ENCODE measurements around the gene SLC39A7.

Gene SLC39A7

DNA sequence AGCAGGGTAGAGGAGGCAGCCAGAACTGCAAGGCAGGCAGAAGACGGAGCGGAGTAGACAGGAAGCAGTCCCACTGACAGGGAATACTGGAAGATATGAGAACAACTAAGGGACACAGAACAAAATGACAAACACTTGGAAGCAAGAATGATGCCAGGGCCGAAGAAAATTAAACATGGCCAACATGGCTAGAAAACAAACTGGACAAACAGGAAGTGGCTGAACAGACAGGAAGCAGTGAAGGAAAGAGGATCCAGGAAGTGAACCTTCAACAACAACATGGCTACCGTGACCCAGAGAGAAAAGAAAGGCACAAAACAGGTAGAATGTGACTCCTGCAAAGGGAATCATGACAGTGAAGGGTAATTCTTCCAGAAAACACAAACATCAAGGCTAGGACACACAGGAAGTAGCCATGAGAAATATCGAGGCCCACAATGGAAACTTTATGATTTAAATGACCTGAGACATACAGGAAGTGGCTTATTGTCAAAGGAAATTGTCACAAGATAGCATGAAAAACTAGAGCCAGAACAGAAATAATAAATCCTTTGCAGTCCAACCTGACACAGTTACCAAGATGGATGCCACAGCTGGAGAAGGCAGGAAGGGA lies 17.5 kb upstream of the SLC39A7 start:
- Histone ChIP-seq H3K27ac (no peak overlapping the region), H3K79me2 (no peaks in the 10 kb centered on the region)

DNA sequence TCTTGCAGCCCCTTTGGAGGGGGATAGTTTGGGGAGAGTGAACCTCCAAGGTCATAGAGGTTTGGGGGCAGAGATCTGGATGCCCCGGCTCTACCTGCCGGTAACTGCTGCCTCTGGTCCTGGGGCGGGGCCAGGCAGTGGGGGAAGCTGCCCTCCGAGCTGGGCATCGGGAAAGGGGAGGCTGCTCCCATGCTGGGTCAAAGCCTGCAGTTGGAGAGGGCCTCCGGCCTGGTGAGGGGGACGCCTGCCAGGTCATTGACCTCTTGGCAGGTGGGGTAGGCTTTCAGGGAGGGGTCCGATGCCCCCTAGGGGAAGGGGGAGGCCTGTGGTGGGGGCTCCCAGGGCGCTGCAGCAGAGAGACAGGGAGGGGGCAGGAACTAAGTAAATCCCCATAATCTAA lies 15.5 kb upstream of the SLC39A7 start:
- H2AFZ ChIP-seq: no peak overlapping the region
- H3K79me2 ChIP-seq: no peaks in the 10 kb centered on the region
- no peaks in the 10 kb centered on the region for H3K9me3 ChIP-seq (ENCODE audit: control insufficient read depth, low read length)
- no peaks in the 10 kb centered on the region for H3K27me3 ChIP-seq (ENCODE audit: control insufficient read depth, insufficient read depth, low read length)
- no peak overlapping the region for H3K9ac ChIP-seq
- H3K4me2 ChIP-seq (ENCODE audit: low read length): no peak overlapping the region
- H3K27ac ChIP-seq: no peak overlapping the region
- H3K4me3 ChIP-seq (ENCODE audit: low read depth, low read length): no peak overlapping the region
- TF ChIP-seq, protein P1, sequence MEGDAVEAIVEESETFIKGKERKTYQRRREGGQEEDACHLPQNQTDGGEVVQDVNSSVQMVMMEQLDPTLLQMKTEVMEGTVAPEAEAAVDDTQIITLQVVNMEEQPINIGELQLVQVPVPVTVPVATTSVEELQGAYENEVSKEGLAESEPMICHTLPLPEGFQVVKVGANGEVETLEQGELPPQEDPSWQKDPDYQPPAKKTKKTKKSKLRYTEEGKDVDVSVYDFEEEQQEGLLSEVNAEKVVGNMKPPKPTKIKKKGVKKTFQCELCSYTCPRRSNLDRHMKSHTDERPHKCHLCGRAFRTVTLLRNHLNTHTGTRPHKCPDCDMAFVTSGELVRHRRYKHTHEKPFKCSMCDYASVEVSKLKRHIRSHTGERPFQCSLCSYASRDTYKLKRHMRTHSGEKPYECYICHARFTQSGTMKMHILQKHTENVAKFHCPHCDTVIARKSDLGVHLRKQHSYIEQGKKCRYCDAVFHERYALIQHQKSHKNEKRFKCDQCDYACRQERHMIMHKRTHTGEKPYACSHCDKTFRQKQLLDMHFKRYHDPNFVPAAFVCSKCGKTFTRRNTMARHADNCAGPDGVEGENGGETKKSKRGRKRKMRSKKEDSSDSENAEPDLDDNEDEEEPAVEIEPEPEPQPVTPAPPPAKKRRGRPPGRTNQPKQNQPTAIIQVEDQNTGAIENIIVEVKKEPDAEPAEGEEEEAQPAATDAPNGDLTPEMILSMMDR (IDR thresholded peaks at IDR 0.05): no peak
- peaks cover under 1% of the 10 kb centered on the region for H3K4me1 ChIP-seq
- H3K36me3 ChIP-seq (ENCODE audit: control insufficient read depth, insufficient read depth, low read length): no peaks in the 10 kb centered on the region

More for the DNA sequence above, 17.5 kb upstream of the SLC39A7 start:
- Histone ChIP-seq H3K4me1 (peaks cover 5% of the 10 kb centered on the region), H3K4me2 (ENCODE audit: low read length) (no peak overlapping the region), H2AFZ (peak overlapping the region; percentile 53), H3K36me3 (ENCODE audit: control insufficient read depth, insufficient read depth, low read length) (no peaks in the 10 kb centered on the region), H3K9ac (no peak overlapping the region), H3K4me3 (ENCODE audit: low read depth, low read length) (no peak overlapping the region), H3K9me3 (ENCODE audit: control insufficient read depth, low read length) (no peaks in the 10 kb centered on the region), H3K27me3 (ENCODE audit: control insufficient read depth, insufficient read depth, low read length) (no peaks in the 10 kb centered on the region)
- TF ChIP-seq, protein P1 (IDR thresholded peaks at IDR 0.05): no peak

DNA sequence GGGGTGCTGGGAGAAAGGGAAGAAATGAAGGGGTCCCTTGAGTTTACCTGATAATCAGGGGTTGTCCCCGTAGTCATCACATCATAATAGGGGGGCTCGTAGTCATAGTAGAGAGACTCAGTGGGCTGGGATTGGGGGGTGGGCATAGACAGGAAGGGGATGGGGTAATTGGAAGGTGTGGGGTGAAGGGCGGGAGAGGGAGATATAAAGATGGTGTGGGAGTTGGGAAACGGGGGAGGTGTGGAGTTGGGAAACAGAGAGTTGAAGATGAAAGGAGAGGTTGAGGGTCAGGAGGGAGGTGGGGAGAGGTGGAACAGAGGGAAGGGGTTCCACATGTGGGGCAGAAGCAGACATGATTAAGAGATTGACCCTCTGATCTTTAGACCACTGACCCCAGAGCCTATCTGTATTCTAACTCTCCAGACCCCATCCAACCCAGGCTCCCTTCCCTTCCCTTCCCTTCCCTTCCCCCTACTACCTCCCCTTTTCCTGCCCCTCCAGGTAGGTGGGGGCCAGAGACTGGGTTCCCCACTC lies 14.9 kb upstream of the SLC39A7 start:
- no peak overlapping the region for H3K9ac ChIP-seq
- no peak overlapping the region for H3K4me2 ChIP-seq (ENCODE audit: low read length)
- no peaks in the 10 kb centered on the region for H3K9me3 ChIP-seq (ENCODE audit: control insufficient read depth, low read length)
- H3K4me1 ChIP-seq: no peaks in the 10 kb centered on the region
- no peaks in the 10 kb centered on the region for H3K36me3 ChIP-seq (ENCODE audit: control insufficient read depth, insufficient read depth, low read length)
- H2AFZ ChIP-seq: no peak overlapping the region
- H3K79me2 ChIP-seq: no peaks in the 10 kb centered on the region
- no peak overlapping the region for H3K4me3 ChIP-seq (ENCODE audit: low read depth, low read length)
- no peaks in the 10 kb centered on the region for H3K27me3 ChIP-seq (ENCODE audit: control insufficient read depth, insufficient read depth, low read length)
- TF ChIP-seq, protein P1 (IDR thresholded peaks at IDR 0.05): no peak
- no peak overlapping the region for H3K27ac ChIP-seq

DNA sequence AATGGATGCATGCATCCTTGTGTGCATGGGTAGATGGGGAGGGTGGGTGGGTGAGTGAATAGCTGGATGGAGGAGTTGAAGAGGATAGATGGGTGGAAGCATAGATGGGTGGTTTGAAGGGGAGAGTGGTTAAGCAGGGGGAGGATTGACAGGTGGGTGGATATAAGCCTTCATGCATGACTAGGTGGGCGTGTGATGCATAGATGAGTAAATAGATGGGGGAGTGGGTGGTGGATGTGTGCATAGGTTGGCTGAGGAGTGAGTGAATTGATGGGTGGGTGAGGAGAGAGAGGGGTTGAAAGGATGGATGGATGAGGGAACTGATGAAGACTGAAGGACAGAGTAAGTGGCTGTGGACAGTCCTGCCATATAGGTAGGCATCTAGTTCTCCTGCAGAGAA lies 12.9 kb upstream of the SLC39A7 start:
- no peaks in the 10 kb centered on the region for H3K27me3 ChIP-seq (ENCODE audit: control insufficient read depth, insufficient read depth, low read length)
- no peak overlapping the region for H3K9ac ChIP-seq
- TF ChIP-seq, protein P1 (IDR thresholded peaks at IDR 0.05): no peak
- H3K9me3 ChIP-seq (ENCODE audit: control insufficient read depth, low read length): no peaks in the 10 kb centered on the region
- no peaks in the 10 kb centered on the region for H3K36me3 ChIP-seq (ENCODE audit: control insufficient read depth, insufficient read depth, low read length)
- no peaks in the 10 kb centered on the region for H3K79me2 ChIP-seq
- H3K4me1 ChIP-seq: peaks cover 17% of the 10 kb centered on the region
- H3K27ac ChIP-seq: no peak overlapping the region
- H3K4me3 ChIP-seq (ENCODE audit: low read depth, low read length): no peak overlapping the region
- H2AFZ ChIP-seq: no peak overlapping the region
- no peak overlapping the region for H3K4me2 ChIP-seq (ENCODE audit: low read length)

DNA sequence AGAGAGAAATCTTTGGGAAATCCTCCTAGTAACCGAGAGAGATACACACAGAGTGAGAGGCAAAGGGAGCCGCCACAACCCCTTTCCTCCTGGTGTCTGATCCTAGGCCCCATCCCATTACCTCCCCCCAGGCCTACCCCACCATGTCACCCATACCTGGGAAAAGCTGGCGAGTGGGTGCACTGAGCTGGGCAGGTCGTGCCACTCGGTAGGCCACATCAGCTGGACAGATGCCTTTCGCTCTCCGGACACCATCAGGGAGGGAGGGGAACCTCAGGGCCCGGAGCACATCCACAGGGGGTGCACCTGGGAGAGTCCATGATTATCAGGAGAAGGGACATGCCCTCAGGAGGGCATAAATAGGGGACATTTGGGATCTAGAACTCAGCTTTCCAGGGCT lies 11.5 kb upstream of the SLC39A7 start:
- Histone ChIP-seq H3K36me3 (ENCODE audit: control insufficient read depth, insufficient read depth, low read length) (no peaks in the 10 kb centered on the region), H3K4me1 (peaks cover 22% of the 10 kb centered on the region), H3K9me3 (ENCODE audit: control insufficient read depth, low read length) (no peaks in the 10 kb centered on the region), H3K27ac (no peak overlapping the region), H3K27me3 (ENCODE audit: control insufficient read depth, insufficient read depth, low read length) (no peaks in the 10 kb centered on the region), H3K4me3 (ENCODE audit: low read depth, low read length) (no peak overlapping the region), H3K9ac (no peak overlapping the region), H2AFZ (no peak overlapping the region), H3K4me2 (ENCODE audit: low read length) (no peak overlapping the region), H3K79me2 (no peaks in the 10 kb centered on the region)
- TF ChIP-seq, protein P1 (IDR thresholded peaks at IDR 0.05): no peak

All from parathyroid adenoma (tissue), 2 donors.